Kidney (tissue), 14 donors: Measurements from ENCODE around the gene MN1. TPM values are rescaled to one million over a fixed set of nuclear protein-coding genes. Genes with fewer than 3 reads are reported as not detected.

Experiments used
- DNase-seq, 5 donors: peaks; one replicate each; pipeline ENCODE4 v3.0.0-alpha.2; 2013 to 2020
- FAIRE-seq: peaks from 2 replicates; lab custom pipeline; 2012; peaks lifted over from hg19 to GRCh38; lab: Jason Lieb, UNC
- H3K27ac ChIP-seq, 2 donors: one replicate each; pipeline ENCODE4 v1.7.0; 2013; ENCODE audit warnings: low read depth in 2 of 2, low read length in 2 of 2, inconsistent platforms in 1 of 2
- H3K27me3 ChIP-seq: one replicate; pipeline ENCODE4 v1.7.1; 2013; ENCODE audit warnings: low read length, inconsistent platforms; ENCODE audit not compliant: control insufficient read depth, insufficient read depth
- H3K36me3 ChIP-seq, 3 donors: one replicate each; pipeline versions ENCODE4 v1.7.0 to v1.7.1; 2013; ENCODE audit warnings: low read length in 3 of 3, control low read depth in 1 of 3, inconsistent platforms in 1 of 3; ENCODE audit not compliant: insufficient read depth in 3 of 3, control insufficient read depth in 2 of 3
- H3K4me1 ChIP-seq, 3 donors: one replicate each; pipeline versions ENCODE4 v1.7.0 to v1.7.1; 2013; ENCODE audit warnings: low read length in 3 of 3, inconsistent platforms in 1 of 3, low read depth in 1 of 3; ENCODE audit not compliant: control insufficient read depth in 2 of 3, insufficient read depth in 2 of 3
- H3K4me3 ChIP-seq, 3 donors: one replicate each; pipeline versions ENCODE4 v1.7.0 to v1.8.1; 2013; ENCODE audit warnings: low read length in 3 of 3, control low read depth in 1 of 3, inconsistent platforms in 1 of 3
- H3K9ac ChIP-seq, 3 donors: one replicate each; pipeline versions ENCODE4 v1.7.0 to v1.7.1; 2013; ENCODE audit warnings: low read length in 3 of 3, control low read depth in 1 of 3, inconsistent platforms in 1 of 3
- H3K9me3 ChIP-seq, 3 donors: one replicate each; pipeline versions ENCODE4 v1.7.0 to v1.7.1; 2013; ENCODE audit warnings: low read length in 3 of 3, control low read depth in 1 of 3, inconsistent platforms in 1 of 3; ENCODE audit not compliant: control insufficient read depth in 2 of 3, insufficient read depth in 1 of 3
- CTCF ChIP-seq: IDR thresholded peaks from 3 replicates; pipeline ENCODE4 v1.5.1; 2012; ENCODE audit warnings: mild to moderate bottlenecking, moderate library complexity, borderline replicate concordance; ENCODE audit not compliant: insufficient read depth; ENCODE audit errors: extremely low read depth
- intact Hi-C: fragments of 100-400 bp; cut with DNase I; formaldehyde crosslinking; loops from one replicate; pipeline ENCODE4 v1.11.1; 2022
- polyA plus RNA-seq: library from polyadenylated mRNA; stranded (reverse); fragments of 350-450 nt; fragmentation: Illumina TruSeq; extraction: RNeasy Lipid Tissue Mini Kit (QIAGEN cat#74804); gene quantifications from one replicate; pipeline ENCODE4 v1.2.3, GENCODE V29; 2014; ENCODE audit warnings: low read depth, low replicate concordance; ENCODE audit not compliant: insufficient read depth
- total RNA-seq: library from RNA; stranded (reverse); fragmentation: NEBNext Ultra II Directional; extraction: Animal tissue kit (Norgen Biotek cat#: 25700); gene quantifications from one replicate; pipeline ENCODE4 v1.2.1, GENCODE V29; 2021
- donor health status: control.
- donor health status: control.
- donor health status: control.
- donor health status: control.
- donor health status: control.
- donor health status: DM: yes; HTN: yes; CAD: no.
- donor health status: Normal renal cell carcinoma (clear cell type).

The MN1 gene
- total and polyA plus RNA-seq, 2 donors from 2014 or later: 0.92 to 3.2 TPM

GRCh38 chr22:27768027-27768653 is 33.4 kb downstream of the MN1 start:
- intact Hi-C loops: no loop called here
- no peak overlapping the region for H3K27ac ChIP-seq
- TF ChIP-seq CTCF: no peak
- no peaks in the 10 kb centered on the region for H3K36me3 ChIP-seq
- FAIRE-seq (no peak), DNase-seq (no peak)
- H3K27me3 ChIP-seq: no peaks in the 10 kb centered on the region
- H3K4me3 ChIP-seq: no peak overlapping the region
- H3K9ac ChIP-seq: no peak overlapping the region
- no peaks in the 10 kb centered on the region for H3K4me1 ChIP-seq
- H3K9me3 ChIP-seq: no peaks in the 10 kb centered on the region

- no peak for TF ChIP-seq CTCF
- no peaks in the 10 kb centered on the region for H3K9me3 ChIP-seq
- H3K27ac ChIP-seq: no peak overlapping the region
- H3K36me3 ChIP-seq: no peaks in the 10 kb centered on the region
- no peaks in the 10 kb centered on the region for H3K27me3 ChIP-seq
- intact Hi-C loops: no loop called here
- no peak overlapping the region for H3K4me3 ChIP-seq
- DNase-seq: no peak
- H3K4me1 ChIP-seq: no peaks in the 10 kb centered on the region
- no peak overlapping the region for H3K9ac ChIP-seq
- FAIRE-seq: no peak
Observed at GRCh38 chr22:27766679-27767078, 34.9 kb downstream of the MN1 start.

GRCh38 chr22:27765706-27766291 is 35.8 kb downstream of the MN1 start:
- FAIRE-seq (no peak), DNase-seq (no peak)
- intact Hi-C loops: no loop called here
- no peak for TF ChIP-seq CTCF
- H3K27me3 ChIP-seq: no peaks in the 10 kb centered on the region
- no peak overlapping the region for H3K4me3 ChIP-seq
- no peak overlapping the region for H3K9ac ChIP-seq
- no peaks in the 10 kb centered on the region for H3K4me1 ChIP-seq
- no peak overlapping the region for H3K27ac ChIP-seq
- H3K36me3 ChIP-seq: no peaks in the 10 kb centered on the region
- no peaks in the 10 kb centered on the region for H3K9me3 ChIP-seq
